BE2C (cell line): ENCODE results near the gene CACNA1D.

ENCODE experiments used
- DNase-seq: peaks from one replicate; pipeline ENCODE4 v3.0.0-alpha.2; 2020
- H3K27me3 ChIP-seq: fragments of 250-450 bp; sonication (Bioruptor Pico); 2 replicates; pipeline ENCODE4 v1.5.1; 2020; ENCODE audit warnings: mild to moderate bottlenecking
- H3K36me3 ChIP-seq: fragments of 250-450 bp; sonication (Bioruptor Pico); 2 replicates; pipeline ENCODE4 v1.5.1; 2020; ENCODE audit warnings: mild to moderate bottlenecking
- H3K4me1 ChIP-seq: fragments of 250-450 bp; sonication (Bioruptor Pico); 2 replicates; pipeline ENCODE4 v1.5.1; 2020
- H3K4me3 ChIP-seq: 2 replicates; pipeline ENCODE4 v1.5.1; 2011; ENCODE audit warnings: low read depth, low read length
- H3K9me3 ChIP-seq: fragments of 250-450 bp; sonication (Bioruptor Pico); 2 replicates; pipeline ENCODE4 v1.5.1; 2020
- CTCF ChIP-seq: IDR thresholded peaks from 2 replicates; pipeline ENCODE4 v1.5.1; 2012; ENCODE audit warnings: mild to moderate bottlenecking, low read depth, low read length

CACNA1D gene

GRCh38 chr3:53795789-53796560 lies 301.6 kb downstream of the CACNA1D start:
- H3K4me3 ChIP-seq: no peak overlapping the region
- H3K27me3 ChIP-seq: no peaks in the 10 kb centered on the region
- no peaks in the 10 kb centered on the region for H3K36me3 ChIP-seq
- no peak for TF ChIP-seq CTCF
- H3K9me3 ChIP-seq: no peaks in the 10 kb centered on the region
- H3K4me1 ChIP-seq: peaks cover 4% of the 10 kb centered on the region; the same call in 1 of the 2 replicates
- peak; percentile 79 for DNase-seq

DNA sequence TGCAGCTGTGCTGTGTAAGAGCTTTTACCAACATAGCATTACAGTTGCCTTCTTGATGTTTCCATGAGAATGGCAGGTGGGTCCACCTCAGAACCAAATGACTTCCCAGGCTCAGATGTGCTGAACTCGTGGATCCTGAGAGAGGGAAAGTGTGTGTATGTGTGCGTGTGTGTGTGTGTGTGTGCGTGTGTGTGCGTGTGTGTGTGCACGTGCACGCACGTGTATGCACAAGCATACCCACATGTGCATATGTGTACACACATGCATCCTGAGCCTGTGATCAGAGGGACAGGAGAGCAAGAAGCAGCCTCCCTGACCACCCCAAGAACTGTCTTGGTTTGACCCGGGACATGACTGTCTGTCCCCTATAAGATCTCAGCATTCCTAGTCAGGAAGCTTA lies 303.7 kb downstream of the CACNA1D start:
- no peak overlapping the region for H3K4me3 ChIP-seq
- TF ChIP-seq CTCF: no peak
- no peak for DNase-seq
- H3K9me3 ChIP-seq: no peaks in the 10 kb centered on the region
- no peaks in the 10 kb centered on the region for H3K27me3 ChIP-seq
- H3K36me3 ChIP-seq: no peaks in the 10 kb centered on the region
- peaks cover 4% of the 10 kb centered on the region; the same call in 1 of the 2 replicates for H3K4me1 ChIP-seq

GRCh38 chr3:53799338-53799865 lies 305.0 kb downstream of the CACNA1D start:
- no peak for DNase-seq
- H3K4me1 ChIP-seq: peaks cover 4% of the 10 kb centered on the region; the same call in 1 of the 2 replicates
- TF ChIP-seq CTCF: no peak
- H3K4me3 ChIP-seq: no peak overlapping the region
- no peaks in the 10 kb centered on the region for H3K9me3 ChIP-seq
- no peaks in the 10 kb centered on the region for H3K27me3 ChIP-seq
- H3K36me3 ChIP-seq: no peaks in the 10 kb centered on the region

GRCh38 chr3:53800041-53800906 lies 305.9 kb downstream of the CACNA1D start:
- no peak for TF ChIP-seq CTCF
- peaks cover 4% of the 10 kb centered on the region; the same call in 1 of the 2 replicates for H3K4me1 ChIP-seq
- no peaks in the 10 kb centered on the region for H3K9me3 ChIP-seq
- no peaks in the 10 kb centered on the region for H3K27me3 ChIP-seq
- no peak for DNase-seq
- no peaks in the 10 kb centered on the region for H3K36me3 ChIP-seq
- no peak overlapping the region for H3K4me3 ChIP-seq

GRCh38 chr3:53801319-53801718 lies 306.9 kb downstream of the CACNA1D start:
- TF ChIP-seq CTCF: no peak
- H3K27me3 ChIP-seq: no peaks in the 10 kb centered on the region

More at GRCh38 chr3:53801319-53801718, 306.9 kb downstream of the CACNA1D start:
- Histone ChIP-seq H3K36me3 (no peaks in the 10 kb centered on the region), H3K4me3 (no peak overlapping the region), H3K9me3 (no peaks in the 10 kb centered on the region), H3K4me1 (no peaks in the 10 kb centered on the region)
- DNase-seq: no peak
